Measurements from ENCODE around the gene TMEM219.

TMEM219 gene

GRCh38 chr16:29992344-29992967 lies 30.6 kb downstream of the TMEM219 start:
- TF ChIP-seq, protein P1, sequence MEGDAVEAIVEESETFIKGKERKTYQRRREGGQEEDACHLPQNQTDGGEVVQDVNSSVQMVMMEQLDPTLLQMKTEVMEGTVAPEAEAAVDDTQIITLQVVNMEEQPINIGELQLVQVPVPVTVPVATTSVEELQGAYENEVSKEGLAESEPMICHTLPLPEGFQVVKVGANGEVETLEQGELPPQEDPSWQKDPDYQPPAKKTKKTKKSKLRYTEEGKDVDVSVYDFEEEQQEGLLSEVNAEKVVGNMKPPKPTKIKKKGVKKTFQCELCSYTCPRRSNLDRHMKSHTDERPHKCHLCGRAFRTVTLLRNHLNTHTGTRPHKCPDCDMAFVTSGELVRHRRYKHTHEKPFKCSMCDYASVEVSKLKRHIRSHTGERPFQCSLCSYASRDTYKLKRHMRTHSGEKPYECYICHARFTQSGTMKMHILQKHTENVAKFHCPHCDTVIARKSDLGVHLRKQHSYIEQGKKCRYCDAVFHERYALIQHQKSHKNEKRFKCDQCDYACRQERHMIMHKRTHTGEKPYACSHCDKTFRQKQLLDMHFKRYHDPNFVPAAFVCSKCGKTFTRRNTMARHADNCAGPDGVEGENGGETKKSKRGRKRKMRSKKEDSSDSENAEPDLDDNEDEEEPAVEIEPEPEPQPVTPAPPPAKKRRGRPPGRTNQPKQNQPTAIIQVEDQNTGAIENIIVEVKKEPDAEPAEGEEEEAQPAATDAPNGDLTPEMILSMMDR (IDR thresholded peaks at IDR 0.05; ENCODE audit: low read depth, low read length) = no peak
- DNase-seq (ENCODE audit: low read depth in 2 of 2) = peak in 1 of 2 donors; percentile 64
- no peak overlapping the region for H3K4me3 ChIP-seq (replicated peaks in 1 of 2; ENCODE audit: low read depth in 2 of 2, low read length in 2 of 2)

DNA sequence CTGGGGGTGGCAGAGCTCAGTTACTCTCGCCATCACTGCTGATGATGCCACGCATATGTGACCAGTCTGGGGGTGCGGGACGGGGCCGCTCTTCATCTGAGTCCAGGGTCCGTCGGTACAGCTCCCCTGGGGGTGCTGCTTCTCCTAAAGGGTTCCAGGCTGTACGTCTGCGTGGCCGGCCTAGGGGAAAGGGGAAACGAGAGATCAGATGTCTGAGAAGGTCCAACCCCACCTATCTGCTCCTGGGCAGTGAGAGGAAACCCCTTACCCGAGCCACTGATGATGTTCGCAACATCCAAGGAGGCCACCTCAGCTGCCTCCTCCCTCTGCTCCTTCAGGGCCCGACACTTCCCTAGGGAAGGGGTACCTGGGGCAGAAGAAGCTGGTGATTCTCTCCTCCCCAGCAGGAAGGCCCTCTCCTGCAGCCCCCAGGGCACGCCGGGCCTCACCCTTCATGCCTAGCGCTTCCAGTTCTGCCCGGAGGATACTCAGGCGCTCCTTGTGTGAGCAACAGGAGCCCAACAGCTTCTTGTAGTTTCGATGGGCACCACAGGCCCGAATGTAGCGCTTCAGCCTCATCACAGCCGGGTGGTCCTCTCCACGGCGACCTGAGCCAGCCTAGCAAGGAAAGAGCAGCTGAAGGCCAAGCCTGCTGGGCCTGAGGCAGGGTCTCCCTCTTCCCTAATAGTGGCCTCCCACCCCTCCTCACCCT lies 31.5 kb downstream of the TMEM219 start:
- H3K4me3 ChIP-seq (replicated peaks in 1 of 2; ENCODE audit: low read depth in 2 of 2, low read length in 2 of 2) = no peak overlapping the region
- no peak for DNase-seq (ENCODE audit: low read depth in 2 of 2)
- TF ChIP-seq, protein P1 (IDR thresholded peaks at IDR 0.05; ENCODE audit: low read depth, low read length) = no peak

GRCh38 chr16:29993903-29994599 lies 32.2 kb downstream of the TMEM219 start:
- no peak overlapping the region for H3K4me3 ChIP-seq (replicated peaks in 1 of 2; ENCODE audit: low read depth in 2 of 2, low read length in 2 of 2)
- DNase-seq (ENCODE audit: low read depth in 2 of 2) = no peak
- TF ChIP-seq, protein P1 (IDR thresholded peaks at IDR 0.05; ENCODE audit: low read depth, low read length) = no peak

- TF ChIP-seq, protein P1 (IDR thresholded peaks at IDR 0.05; ENCODE audit: low read depth, low read length) = no peak
- DNase-seq (ENCODE audit: low read depth in 2 of 2) = peak; percentile 53 to 74
These were observed 32.9 kb downstream of the TMEM219 start for GRCh38 chr16:29994600-29995323.

DNA sequence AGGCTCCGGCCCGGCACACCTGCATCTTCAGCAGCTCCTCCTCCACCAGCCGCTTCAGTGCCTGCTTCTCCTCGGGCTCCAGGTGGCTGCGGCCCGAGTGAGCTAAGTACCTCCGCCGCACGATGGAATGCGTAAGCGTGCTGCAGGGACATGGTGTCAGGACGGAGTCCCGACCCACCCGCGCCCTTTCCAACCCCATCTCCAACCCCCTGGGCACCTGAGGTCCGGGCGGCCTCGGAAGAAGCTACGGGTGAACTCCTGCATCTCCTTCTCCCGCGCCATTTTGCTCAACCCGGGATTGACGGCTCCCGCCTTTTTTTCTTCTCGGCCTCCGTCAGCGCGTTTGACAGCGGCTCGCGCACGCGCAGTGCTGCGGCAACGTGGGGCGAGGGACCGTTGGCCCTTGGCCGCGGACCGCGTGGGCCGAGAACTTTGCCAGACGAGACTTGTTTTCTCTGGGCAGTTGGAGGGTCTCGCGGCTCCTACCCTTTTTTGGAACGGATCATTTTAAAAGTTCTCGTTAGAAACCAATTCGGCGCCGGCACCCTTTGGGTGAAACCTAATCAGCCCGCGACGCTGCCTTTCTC lies 33.5 kb downstream of the TMEM219 start, which contains the start of gene HIRIP3:
Gene HIRIP3 (minus strand): TSS at position 294 of the 587 bp plus-strand sequence. CDS start 12 bp downstream, at position 282.
- H3K4me3 ChIP-seq (replicated peaks in 1 of 2; ENCODE audit: low read depth in 2 of 2, low read length in 2 of 2) = peak within 1 kb of the TSS; percentile 88 to 93
- peak; percentile 81 to 84 for DNase-seq (ENCODE audit: low read depth in 2 of 2)
- TF ChIP-seq, protein P1 (IDR thresholded peaks at IDR 0.05; ENCODE audit: low read depth, low read length) = no peak

More at GRCh38 chr16:29994600-29995323, 32.9 kb downstream of the TMEM219 start:
- H3K4me3 ChIP-seq (replicated peaks in 1 of 2; ENCODE audit: low read depth in 2 of 2, low read length in 2 of 2) = peak overlapping the region; percentile 88 to 93
